OCI-M2 (cell line): ENCODE data around the gene BEND5.

ENCODE experiments used
- DNase-seq: peaks from one replicate; lab custom pipeline; 2025; ENCODE audit not compliant: unreplicated experiment; lab: John Stamatoyannopoulos, UW

Gene BEND5, protein sequence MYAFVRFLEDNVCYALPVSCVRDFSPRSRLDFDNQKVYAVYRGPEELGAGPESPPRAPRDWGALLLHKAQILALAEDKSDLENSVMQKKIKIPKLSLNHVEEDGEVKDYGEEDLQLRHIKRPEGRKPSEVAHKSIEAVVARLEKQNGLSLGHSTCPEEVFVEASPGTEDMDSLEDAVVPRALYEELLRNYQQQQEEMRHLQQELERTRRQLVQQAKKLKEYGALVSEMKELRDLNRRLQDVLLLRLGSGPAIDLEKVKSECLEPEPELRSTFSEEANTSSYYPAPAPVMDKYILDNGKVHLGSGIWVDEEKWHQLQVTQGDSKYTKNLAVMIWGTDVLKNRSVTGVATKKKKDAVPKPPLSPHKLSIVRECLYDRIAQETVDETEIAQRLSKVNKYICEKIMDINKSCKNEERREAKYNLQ

DNA sequence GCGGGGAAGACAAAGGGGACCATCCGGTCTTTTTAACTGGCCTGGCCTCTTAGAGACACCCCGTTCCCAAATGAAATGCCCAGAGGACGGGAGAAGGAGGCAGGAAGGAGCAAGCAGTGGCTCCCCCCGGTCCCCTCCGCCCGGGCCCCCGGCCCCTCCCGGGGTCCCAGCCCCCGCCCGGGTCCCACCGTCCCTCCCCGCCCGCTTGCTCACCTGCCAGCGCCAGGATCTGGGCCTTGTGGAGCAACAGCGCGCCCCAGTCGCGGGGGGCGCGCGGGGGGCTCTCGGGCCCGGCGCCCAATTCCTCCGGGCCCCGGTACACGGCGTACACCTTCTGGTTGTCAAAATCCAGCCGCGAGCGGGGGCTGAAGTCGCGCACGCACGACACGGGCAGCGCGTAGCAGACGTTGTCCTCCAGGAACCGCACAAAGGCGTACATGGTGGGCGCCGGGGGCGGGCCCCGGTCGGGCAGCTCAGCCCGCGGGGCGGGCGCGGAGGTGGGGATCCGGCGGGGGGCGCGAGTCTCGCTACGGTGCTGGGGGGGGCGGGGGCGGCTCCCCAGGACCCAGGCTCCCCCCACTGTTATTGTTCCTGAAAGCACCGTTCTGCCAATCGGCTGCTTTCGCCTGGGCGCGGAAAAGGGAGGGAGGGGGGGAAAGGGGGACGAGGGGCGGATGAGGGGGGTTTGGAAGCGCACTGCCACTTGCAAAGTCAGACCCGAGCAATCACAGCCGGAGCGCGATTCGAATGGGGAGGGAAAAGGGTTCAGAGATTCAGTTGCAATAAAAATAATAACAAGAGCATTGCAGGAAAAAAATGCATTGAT, at the start of gene BEND5:
Gene BEND5 (minus strand): TSS at position 499 of the 826 bp plus-strand sequence. CDS start 60 bp downstream, at position 439.
- no peak for DNase-seq

DNA sequence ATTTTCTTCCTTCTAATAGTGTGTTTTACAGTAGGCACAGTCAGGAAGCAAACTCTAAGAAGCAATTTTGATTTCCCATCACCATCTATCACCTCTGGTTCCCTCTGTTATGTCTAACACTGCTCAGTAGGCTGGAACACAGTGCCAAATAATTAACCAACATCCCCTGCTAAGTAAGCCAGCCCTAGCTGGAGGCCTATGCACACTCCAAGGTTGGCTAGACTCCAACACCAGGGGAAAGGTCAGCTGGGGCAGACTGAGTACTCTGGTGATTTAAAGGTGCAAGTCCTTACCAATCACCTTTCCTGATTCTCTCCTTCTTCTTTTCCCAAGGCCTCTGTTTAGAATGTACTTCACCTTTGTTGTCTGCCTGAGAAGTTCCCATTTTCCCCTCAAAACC, 46.5 kb upstream of the BEND5 start:
- DNase-seq: no peak

DNA sequence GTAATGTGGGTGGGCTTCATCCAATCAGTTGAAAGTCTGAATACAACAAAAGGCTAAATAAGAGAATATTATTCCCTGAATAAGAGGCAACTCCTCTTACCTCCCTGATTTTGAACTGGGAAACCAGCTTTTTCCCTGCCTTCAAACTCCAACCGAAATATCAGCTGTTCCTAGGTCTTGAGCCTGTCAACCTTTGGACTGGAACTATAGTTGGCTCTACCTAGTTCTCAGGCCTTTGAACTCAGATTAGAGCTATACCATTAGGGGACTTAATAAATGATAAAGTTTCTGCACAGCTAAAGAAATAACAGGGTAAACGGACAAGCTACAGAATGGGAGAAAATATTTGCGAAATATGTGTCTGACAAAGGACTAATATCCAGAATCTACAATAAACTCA, 43.8 kb upstream of the BEND5 start:
- DNase-seq: no peak

DNA sequence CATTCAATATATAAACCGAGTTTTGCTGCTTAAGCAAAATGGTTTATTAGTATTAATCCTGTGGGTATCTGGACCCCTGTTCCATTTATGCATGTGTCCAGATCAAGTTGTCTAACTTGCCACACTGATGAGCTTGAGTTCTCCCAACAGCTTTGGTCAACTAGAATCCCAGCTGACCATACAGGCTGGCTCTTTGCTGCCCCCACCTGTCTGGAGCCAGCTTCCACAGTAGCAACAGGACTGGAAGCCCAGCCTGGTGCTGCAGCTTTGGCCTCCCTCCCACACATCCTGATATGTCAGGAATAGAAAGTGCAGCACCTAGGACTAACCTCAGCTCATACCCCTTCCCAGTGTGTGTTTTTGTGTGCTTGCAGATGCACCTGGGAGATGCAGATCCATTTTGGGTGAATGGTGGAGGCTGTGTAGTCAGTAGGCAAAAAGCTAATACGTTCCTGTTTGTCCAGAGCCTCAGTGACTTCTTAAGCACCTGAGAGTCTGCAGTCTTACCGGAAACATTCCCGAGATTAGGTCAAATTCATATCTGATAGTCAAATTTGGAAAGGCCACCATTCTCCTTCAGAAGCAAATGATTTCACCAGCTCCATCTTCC, 40.9 kb upstream of the BEND5 start:
- no peak for DNase-seq

DNA sequence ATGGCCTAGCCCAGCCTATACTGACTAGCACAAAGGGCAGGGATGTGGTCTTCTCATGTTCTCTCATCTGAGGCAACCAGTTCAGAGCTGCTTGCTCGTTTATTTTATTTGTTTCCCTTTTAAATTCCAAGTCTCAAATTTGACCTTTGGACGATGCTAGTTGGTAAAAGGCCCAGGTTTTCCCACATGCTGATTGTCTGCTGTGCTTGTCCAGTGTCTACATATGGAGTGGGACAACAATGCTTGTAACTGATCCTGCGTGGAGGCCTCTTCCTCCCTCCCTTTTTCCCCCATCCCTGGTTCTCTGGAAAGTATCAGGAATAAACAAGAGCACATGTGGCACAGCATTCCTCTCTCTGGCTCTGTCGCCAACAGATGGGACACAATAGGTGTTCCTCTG, 34.0 kb upstream of the BEND5 start:
- DNase-seq: no peak

DNA sequence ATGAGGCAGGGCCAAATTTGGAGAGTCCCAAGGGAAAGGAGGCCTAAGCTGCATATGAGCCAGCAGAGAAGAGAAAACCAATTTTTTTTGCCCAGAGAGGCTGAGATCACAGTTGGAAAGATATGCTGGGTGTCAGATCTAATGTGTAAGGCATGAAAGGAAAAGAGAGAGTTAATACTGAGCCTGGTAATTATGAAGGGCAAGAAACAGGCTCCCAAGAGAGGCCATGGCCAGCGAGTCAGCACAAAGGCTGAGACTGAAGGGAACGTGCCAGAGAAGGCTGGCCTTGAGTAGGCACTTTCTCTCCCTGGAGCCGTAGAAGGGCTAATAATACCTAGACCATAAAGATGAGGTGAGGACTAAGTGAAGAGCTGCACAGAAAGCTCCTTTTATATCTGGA, 31.8 kb upstream of the BEND5 start:
- DNase-seq: no peak

DNA sequence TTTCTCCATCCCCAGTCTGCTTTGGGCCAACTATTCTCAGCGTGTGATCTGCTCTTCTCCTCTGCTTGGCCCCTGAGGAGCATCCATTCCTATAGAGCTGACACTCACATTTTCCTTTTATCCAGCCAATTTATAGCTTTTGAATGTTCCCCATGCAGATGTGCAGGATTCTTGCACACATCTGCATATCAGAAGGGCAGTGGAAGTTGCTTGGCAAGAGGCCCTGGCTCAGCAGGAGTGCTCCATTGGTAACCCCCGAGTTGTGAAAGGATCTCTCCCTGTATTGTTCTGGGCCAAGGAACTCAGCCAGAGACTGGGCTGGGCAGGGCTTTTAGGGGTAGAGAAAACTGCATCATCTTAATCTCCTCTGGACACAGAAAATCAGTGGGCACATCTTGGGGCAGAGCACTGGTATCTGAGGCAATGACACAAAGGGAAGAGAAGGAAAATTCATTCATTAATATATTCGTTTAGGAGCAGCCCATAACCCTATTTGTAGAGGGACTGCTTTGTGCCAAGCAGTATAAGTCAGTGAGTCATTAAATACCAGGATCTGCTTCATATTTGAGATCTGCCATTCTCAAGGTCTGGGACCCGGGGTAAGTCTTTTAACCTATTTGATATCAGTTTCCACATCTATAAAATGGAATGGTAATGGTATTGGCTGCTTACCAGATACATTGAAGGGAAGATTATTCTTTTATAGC, 31.0 kb upstream of the BEND5 start:
- no peak for DNase-seq

DNA sequence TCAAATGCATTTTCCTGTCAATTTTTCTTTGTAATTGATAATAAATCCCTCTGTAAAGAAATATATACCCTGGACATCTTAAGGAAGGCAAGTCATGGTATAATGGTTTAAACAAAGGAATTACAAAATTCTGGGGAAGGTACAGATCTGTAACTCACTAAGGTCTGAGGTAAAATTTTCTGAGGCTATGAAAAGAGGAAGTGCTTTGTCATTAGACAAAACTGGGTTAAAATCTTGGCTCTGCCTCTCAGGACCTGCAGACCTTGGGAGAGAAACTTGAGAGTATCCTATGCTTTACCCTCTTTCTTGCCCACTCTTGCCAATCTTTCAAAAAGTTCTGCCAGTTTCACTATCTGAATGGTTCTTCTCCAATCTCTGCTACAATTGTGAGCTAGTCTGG, 26.8 kb upstream of the BEND5 start:
- DNase-seq: no peak

DNA sequence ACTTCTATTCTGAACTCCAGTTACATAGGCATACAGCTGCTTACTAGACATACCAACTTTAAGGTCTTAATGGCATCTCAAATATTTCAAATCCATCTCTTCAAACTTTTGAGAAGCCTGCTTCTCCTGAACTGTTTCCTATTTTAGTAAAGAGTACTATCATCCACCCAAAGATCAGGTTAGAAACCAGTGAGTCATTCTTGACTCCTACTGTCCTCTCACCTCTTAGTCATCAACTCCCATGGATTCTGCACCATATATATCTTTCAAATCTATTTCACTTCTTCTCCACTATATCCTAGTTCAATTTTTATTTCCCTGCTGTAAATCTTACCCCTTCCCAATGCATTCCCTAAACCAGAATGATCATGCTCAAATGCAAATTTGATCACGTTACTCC, 18.1 kb upstream of the BEND5 start:
- no peak for DNase-seq

DNA sequence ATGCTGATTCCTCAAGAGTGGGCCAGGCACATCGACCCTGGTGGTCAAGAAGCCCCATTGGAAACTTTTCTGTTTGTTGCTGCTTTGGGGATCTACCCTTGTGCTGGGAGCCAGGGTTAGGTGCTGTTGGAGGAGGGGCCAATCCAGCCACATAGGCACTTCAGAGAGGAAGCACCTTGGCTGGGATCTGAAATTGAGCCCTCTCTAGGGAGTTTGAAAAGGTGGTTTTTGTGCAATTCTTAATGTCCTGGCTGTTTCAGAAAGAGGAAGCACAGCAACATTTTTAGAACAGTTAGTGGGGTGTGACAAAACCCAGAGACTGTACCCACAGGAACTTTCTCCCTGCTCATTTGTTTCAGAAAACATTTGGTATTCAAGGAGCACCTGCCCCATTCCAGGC, 17.2 kb upstream of the BEND5 start:
- DNase-seq: no peak

DNA sequence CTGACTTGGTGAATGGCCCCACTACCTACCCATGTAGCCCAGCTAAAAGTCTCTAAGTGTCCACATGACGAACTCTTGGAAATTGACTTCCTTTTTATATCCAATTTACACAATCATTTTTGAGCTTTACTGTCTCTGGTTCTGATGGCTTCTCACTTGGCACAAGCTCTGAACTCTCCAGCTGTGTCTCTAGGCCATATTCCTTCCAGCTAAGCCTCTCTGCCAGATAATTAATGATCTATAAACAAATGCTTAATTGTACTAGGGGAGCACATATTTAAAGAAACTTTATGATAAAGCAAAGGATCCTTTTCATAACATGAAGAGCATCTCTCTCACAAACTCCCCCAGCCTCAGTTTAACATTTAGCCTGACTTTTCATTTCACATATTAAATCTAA, 16.3 kb upstream of the BEND5 start:
- no peak for DNase-seq

DNA sequence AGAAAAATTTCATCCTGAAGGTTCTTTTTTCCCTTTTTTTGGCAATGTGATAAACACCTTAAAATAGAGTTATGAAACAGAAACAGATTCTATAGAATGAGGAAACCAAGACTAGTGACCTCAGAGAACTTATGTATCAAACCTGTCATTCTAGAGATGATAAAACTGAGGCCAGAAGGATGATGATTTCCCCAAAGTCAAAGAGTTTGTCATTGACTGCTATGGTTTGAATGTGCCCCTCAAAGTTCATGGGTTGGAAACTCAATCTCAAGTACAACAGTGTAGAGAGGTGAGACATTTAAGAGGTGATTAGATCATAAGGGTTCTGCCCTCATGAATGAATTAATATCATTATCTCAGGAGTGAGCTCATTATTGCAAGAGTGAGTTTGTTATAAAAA, 13.7 kb upstream of the BEND5 start:
- DNase-seq: no peak

DNA sequence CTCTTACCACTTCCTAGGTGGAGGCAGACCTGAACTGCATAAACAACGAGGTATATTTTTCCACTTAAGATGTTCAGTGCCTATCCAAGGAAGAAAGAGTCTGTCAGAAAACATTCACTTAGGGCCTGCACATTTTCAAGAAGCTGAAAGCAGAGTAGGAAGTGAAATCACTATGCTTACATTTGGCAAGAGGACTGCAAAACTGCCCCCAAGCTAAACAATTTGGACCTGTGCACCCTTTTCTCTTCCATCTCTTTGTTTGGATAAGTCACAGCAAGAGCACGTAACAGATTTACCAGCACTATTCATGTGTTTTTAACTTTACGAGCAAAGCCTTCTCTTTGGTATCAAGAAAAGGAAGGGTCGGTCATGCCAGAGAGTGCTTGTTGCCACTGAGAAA, 13.2 kb upstream of the BEND5 start:
- no peak for DNase-seq

DNA sequence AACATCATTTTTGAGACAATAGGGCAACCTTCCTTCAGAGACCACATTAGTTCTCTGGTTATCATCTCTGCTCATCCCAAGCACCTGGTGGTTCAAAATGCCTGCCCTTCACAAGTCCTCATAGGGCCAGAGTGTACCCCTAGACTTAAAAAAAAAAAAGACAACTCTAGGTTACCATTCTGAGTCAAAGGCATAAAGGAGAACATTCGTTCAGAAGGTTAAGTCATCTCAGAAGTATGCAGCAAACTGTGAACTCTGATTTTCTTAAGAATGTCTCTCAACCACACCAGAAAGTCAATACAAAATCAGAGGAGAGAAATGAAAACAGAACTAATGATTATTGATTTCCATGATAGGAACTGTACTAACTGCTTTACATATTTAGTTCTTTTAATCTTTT, 9.2 kb upstream of the BEND5 start:
- no peak for DNase-seq

DNA sequence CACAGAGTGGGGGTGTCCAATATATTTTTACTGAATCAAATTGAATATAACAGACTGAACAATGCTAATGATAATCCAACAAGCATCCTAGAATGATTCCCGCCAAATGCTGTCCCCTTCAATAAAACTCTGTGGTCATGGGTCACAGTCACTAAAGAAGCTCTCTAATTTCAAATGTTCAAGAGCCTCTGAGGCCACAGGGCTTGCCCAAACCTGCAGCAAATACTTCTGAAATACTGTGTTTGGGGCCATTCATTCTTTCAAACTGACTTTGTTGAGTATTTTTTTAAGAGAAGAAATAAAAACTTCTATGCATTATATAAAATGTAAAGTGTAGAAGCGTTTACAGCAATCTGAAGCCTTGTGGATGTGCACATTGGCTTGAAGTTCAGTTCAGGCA, 7.6 kb upstream of the BEND5 start:
- DNase-seq: no peak

DNA sequence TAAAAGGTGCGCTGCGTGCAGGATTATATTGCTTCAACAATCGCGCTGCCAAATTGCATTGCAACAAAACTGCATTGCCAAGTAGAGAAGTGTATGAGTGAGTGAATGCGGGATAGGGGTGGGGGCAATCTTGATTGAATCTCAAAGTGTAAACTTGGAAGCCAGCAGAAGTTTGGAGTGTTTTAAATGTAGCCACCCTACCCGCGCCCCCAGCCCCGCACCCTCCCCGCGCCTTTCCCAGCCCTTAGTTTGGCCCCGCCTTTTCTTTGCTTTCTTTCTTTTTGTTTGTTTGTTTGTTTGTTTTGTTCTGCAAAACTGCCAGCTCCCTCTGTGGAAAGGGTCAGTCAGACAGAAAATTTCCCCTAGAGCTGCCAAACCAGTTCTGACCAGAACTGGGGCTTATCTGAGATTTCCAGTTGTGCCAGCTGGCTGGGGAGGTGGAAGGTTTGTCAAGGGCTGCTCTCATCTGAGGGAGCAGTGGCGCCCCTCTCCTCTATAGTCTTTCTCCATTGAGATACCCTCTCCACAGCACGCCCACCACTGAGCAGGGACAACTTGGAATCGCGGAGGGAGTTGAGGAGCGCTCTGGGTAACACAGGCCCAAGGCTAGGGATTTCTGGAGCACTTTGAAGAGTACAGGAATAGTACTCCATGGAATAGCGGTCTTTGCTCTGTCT, 666 bp upstream of the BEND5 start:
- DNase-seq: no peak

DNA sequence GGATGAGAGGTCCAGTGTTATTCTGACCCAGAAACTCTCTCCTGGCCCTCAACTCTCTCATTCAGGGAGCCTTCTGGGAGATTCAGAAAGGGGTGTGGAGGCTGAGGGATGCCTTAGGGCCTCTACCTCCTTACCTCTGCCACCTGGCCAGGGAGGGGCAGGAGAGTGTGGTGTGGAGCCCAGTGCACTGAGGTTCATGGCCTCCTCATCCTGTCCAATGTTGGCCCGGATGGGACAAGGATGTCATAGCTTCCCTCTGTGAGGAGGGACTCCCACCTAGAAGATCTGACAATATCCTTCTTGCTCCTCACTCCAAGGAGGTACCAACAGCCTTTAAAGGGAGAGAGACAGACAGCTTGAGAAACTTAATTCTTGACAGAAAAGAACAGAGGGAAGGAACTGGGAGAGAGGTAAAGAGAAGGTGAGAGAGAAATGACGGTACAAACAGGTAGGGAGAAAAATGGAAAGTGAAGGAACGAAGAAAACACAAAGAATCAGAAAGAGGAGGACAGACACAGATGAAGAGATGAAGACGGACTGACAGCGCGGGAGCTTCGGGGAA, 779 bp downstream of the BEND5 start:
- DNase-seq: no peak

DNA sequence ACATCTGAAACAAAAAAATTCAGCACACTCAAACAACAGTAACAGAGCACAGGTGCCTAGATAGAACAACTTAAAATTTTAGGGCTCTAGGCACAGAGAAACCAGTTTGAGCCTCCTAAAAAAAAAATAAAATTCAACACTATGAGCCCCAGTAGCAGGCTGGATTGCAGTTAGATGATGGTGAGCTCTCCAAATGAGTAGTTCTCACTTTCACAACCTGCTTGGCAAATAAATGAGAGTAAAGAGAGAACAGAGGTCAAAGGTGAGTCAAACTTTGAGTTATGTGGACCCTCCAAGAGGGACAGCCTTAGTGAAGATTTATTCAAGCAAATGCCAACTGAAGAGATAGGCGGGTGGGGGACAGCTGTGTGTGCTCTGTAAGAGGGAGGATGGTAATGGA, 3.6 kb downstream of the BEND5 start:
- no peak for DNase-seq

DNA sequence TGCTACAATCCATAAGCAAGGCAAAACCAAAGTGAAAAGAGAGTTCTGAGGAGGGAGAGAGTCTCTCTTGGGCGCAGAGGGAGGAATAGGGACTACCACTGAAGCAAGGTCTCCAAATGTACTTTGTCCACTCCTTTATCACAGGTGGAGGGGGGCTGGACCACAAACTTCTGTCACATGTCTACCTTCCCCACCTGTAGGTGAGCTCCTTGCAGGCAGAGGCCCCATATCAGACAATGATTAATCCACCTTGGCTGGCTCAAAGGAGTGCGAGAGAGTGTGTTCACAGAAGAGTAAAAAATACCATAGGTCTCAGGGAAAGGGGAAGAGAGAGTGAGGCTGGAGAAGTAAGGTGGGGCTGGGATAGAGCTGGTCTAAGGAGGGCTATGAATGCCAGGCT, 4.5 kb downstream of the BEND5 start:
- DNase-seq: no peak

DNA sequence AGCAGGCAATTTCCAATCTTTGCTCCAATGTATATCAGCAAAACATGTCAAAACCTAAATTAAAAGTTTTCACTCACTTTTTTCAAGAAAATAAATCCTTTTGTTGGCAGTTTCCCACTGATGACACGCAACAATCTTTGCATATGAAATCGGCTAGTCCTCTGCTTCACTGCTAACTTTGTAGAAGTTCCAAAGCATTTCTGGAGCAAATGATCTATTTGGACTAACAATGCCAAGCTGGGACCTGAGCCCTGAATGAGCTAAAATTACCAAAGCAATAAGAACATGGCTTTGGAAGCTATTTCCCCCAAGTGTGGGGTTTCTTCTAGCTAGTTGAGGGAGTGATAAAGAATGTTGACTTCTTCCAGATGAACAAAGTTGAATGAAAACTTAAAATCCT, 5.1 kb downstream of the BEND5 start:
- no peak for DNase-seq
